IMR-90 (cell line): ENCODE data around the gene ABL2. TPM values are rescaled to one million over a fixed set of nuclear protein-coding genes. Genes with fewer than 3 reads are reported as not detected.

ENCODE experiments used
- ATAC-seq: fragments of 200-7000 bp; cut with Tn5 transposase; 2 replicates; pipeline ENCODE4 v1.9.1; 2020; ENCODE audit warnings: low read depth, mild to moderate bottlenecking, moderate library complexity
- BruUV-seq: library from RNA; stranded (reverse); fragments of 400-500 nt; replicated peaks from 2 replicates; lab custom pipeline; 2021; lab: Mats Ljungman, UMichigan
- CTCF ChIA-PET: fragments of 300-600 bp; formaldehyde crosslinking; extraction: SDS; loops from one replicate; lab custom pipeline; 2021; ENCODE audit warnings: antibody characterized with exemption; lab: Yijun Ruan, JAX
- POLR2A ChIA-PET: fragments of 300-600 bp; sonication (Branson Sonifier 250); formaldehyde crosslinking; loops from one replicate; lab custom pipeline; 2022; ENCODE audit warnings: antibody characterized with exemption; ENCODE audit not compliant: unreplicated experiment; lab: Charles Lee
- DNase-seq: peaks from one replicate; pipeline ENCODE4 v3.0.0; 2013
- H2AFZ ChIP-seq: replicated peaks from 2 replicates; pipeline ENCODE3; 2013; ENCODE audit warnings: low read length, mild to moderate bottlenecking; ENCODE audit not compliant: poor library complexity
- H2AK5ac ChIP-seq: 2 replicates; pipeline ENCODE4 v1.6.1; 2013; ENCODE audit warnings: low read depth, low read length, inconsistent platforms
- H2AK9ac ChIP-seq: replicated peaks from 2 replicates; pipeline ENCODE3; 2013; ENCODE audit warnings: mild to moderate bottlenecking, low read depth, low read length, moderate library complexity; ENCODE audit not compliant: poor library complexity
- H2BK120ac ChIP-seq: 2 replicates; pipeline ENCODE4 v1.6.1; 2013; ENCODE audit warnings: low read depth, low read length, inconsistent platforms
- H2BK15ac ChIP-seq: 3 replicates; pipeline ENCODE4 v1.6.1; 2013; ENCODE audit warnings: low read depth, low read length, inconsistent platforms
- H2BK20ac ChIP-seq: 2 replicates; pipeline ENCODE4 v1.6.1; 2013; ENCODE audit warnings: low read depth, mild to moderate bottlenecking, inconsistent platforms, low read length, moderate library complexity
- H2BK5ac ChIP-seq: 2 replicates; pipeline ENCODE4 v1.6.1; 2013; ENCODE audit warnings: mild to moderate bottlenecking, low read depth, low read length, inconsistent platforms; ENCODE audit not compliant: poor library complexity, severe bottlenecking
- H3K14ac ChIP-seq: replicated peaks from 2 replicates; pipeline ENCODE4 v1.6.1; 2013; ENCODE audit warnings: low read depth, low read length, inconsistent platforms
- H3K18ac ChIP-seq: 2 replicates; pipeline ENCODE4 v1.6.1; 2013; ENCODE audit warnings: low read depth, low read length, control low read depth
- H3K23ac ChIP-seq: 2 replicates; pipeline ENCODE4 v1.6.1; 2013; ENCODE audit warnings: low read depth, low read length, inconsistent platforms
- H3K27ac ChIP-seq: 2 replicates; pipeline ENCODE4 v1.5.1; 2013; ENCODE audit warnings: mild to moderate bottlenecking, control low read depth, low read length; ENCODE audit not compliant: insufficient read depth
- H3K27me3 ChIP-seq: 2 replicates; pipeline ENCODE4 v1.6.1; 2013; ENCODE audit warnings: low read length; ENCODE audit not compliant: control insufficient read depth, insufficient read depth
- H3K36me3 ChIP-seq: 2 replicates; pipeline ENCODE4 v1.6.1; 2013; ENCODE audit warnings: low read length, mixed read lengths; ENCODE audit not compliant: control insufficient read depth, insufficient read depth
- H3K4ac ChIP-seq: 2 replicates; pipeline ENCODE4 v1.6.1; 2013; ENCODE audit warnings: low read depth, low read length, inconsistent platforms
- H3K4me1 ChIP-seq: 2 replicates; pipeline ENCODE4 v1.6.1; 2013; ENCODE audit warnings: low read length, mixed read lengths; ENCODE audit not compliant: control insufficient read depth, insufficient read depth
- H3K4me2 ChIP-seq: 2 replicates; pipeline ENCODE4 v1.6.1; 2013; ENCODE audit warnings: low read depth, mild to moderate bottlenecking, control low read depth, low read length, moderate library complexity
- H3K4me3 ChIP-seq: 2 replicates; pipeline ENCODE4 v1.5.1; 2013; ENCODE audit warnings: low read depth, mild to moderate bottlenecking, control low read depth, low read length, moderate library complexity; ENCODE audit not compliant: insufficient read depth
- H3K56ac ChIP-seq: 2 replicates; pipeline ENCODE4 v1.6.1; 2013; ENCODE audit warnings: low read length, inconsistent platforms; ENCODE audit not compliant: insufficient read depth; ENCODE audit errors: extremely low read depth
- H3K79me1 ChIP-seq, 2 experiments: 2 replicates each; pipeline ENCODE4 v1.6.1; 2013; ENCODE audit warnings: low read length in 2 of 2, inconsistent platforms in 1 of 2, low read depth in 1 of 2
- H3K9ac ChIP-seq: 2 replicates; pipeline ENCODE4 v1.6.1; 2013; ENCODE audit warnings: low read depth, low read length, control low read depth
- H3K9me1 ChIP-seq: 2 replicates; pipeline ENCODE4 v1.6.1; 2013; ENCODE audit warnings: low read length, inconsistent platforms; ENCODE audit not compliant: insufficient read depth
- H3K9me3 ChIP-seq: 2 replicates; pipeline ENCODE4 v1.6.1; 2013; ENCODE audit warnings: low read length; ENCODE audit not compliant: control insufficient read depth, insufficient read depth
- H4K20me1 ChIP-seq: 2 replicates; pipeline ENCODE4 v1.6.1; 2013; ENCODE audit warnings: low read length, inconsistent platforms; ENCODE audit not compliant: insufficient read depth
- H4K5ac ChIP-seq: 2 replicates; pipeline ENCODE4 v1.6.1; 2013; ENCODE audit warnings: mild to moderate bottlenecking, low read depth, low read length, control low read depth
- H4K8ac ChIP-seq, 2 experiments: 2 replicates each; pipeline ENCODE4 v1.6.1; 2013; ENCODE audit warnings: low read depth in 2 of 2, low read length in 2 of 2, control low read depth in 1 of 2, inconsistent platforms in 1 of 2
- H4K91ac ChIP-seq: 2 replicates; pipeline ENCODE4 v1.6.1; 2013; ENCODE audit warnings: low read depth, low read length, inconsistent platforms; ENCODE audit not compliant: insufficient read depth
- BHLHE40 ChIP-seq: fragments of 150-350 bp; IDR thresholded peaks from 2 replicates; pipeline ENCODE4 v1.6.1; 2016; ENCODE audit warnings: mild to moderate bottlenecking, low read depth, low read length
- CEBPB ChIP-seq: IDR thresholded peaks from 2 replicates; pipeline ENCODE4 v1.6.1; 2012; ENCODE audit warnings: low read depth, low read length, improper control_type of control experiment
- CHD1 ChIP-seq: IDR thresholded peaks from 2 replicates; pipeline ENCODE4 v1.6.1; 2012; ENCODE audit warnings: low read depth, low read length, improper control_type of control experiment
- FOS ChIP-seq: fragments of 150-350 bp; IDR thresholded peaks from 2 replicates; pipeline ENCODE4 v1.6.1; 2016; ENCODE audit warnings: low read depth, low read length
- MAFK ChIP-seq: IDR thresholded peaks from 2 replicates; pipeline ENCODE4 v1.6.1; 2012; ENCODE audit warnings: low read depth, low read length, improper control_type of control experiment
- MAZ ChIP-seq: IDR thresholded peaks from 2 replicates; pipeline ENCODE4 v1.6.1; 2012; ENCODE audit warnings: low read depth, mild to moderate bottlenecking, low read length, improper control_type of control experiment, moderate library complexity, borderline replicate concordance
- MXI1 ChIP-seq: IDR thresholded peaks from 2 replicates; pipeline ENCODE4 v1.6.1; 2012; ENCODE audit warnings: low read depth, mild to moderate bottlenecking, low read length, moderate library complexity, borderline replicate concordance
- NFE2L2 ChIP-seq: fragments of 150-350 bp; IDR thresholded peaks from 2 replicates; pipeline ENCODE4 v1.6.1; 2016; ENCODE audit warnings: low read depth, mild to moderate bottlenecking, low read length
- POLR2A ChIP-seq: IDR thresholded peaks from 2 replicates; pipeline ENCODE4 v1.6.1; 2012; ENCODE audit warnings: mild to moderate bottlenecking, low read depth, low read length
- RAD21 ChIP-seq: IDR thresholded peaks from 2 replicates; pipeline ENCODE4 v1.6.1; 2012; ENCODE audit warnings: low read length, improper control_type of control experiment
- RCOR1 ChIP-seq: IDR thresholded peaks from 2 replicates; pipeline ENCODE4 v1.6.1; 2012; ENCODE audit warnings: mild to moderate bottlenecking, low read length, improper control_type of control experiment; ENCODE audit not compliant: insufficient replicate concordance
- RFX5 ChIP-seq: IDR thresholded peaks from 2 replicates; pipeline ENCODE4 v1.8.0; 2012; ENCODE audit warnings: low read depth, mild to moderate bottlenecking, low read length, moderate library complexity
- SMC3 ChIP-seq: fragments of 150-350 bp; IDR thresholded peaks from 2 replicates; pipeline ENCODE4 v1.6.1; 2016; ENCODE audit warnings: low read depth, mild to moderate bottlenecking, antibody characterized with exemption, low read length, moderate library complexity
- WGBS, 2 experiments: methylation state at CpG; one replicate each; pipeline versions ENCODE4 v1.1.5 to v1.1.7; 2013; ENCODE audit warnings: missing lambda C conversion rate in 2 of 2; ENCODE audit not compliant: insufficient read length in 1 of 2; ENCODE audit errors: extremely low coverage in 2 of 2; 5-methylcytosine and 5-hydroxymethylcytosine counted together
- dilution Hi-C: fragments of 300-500 bp; cut with HindIII; formaldehyde crosslinking; loops from one replicate; pipeline ENCODE4 v1.14.3; 2018; ENCODE audit warnings: low sequenced_read_pairs; ENCODE audit not compliant: unreplicated experiment
- in situ Hi-C: fragments of 300-500 bp; cut with MboI; formaldehyde crosslinking; loops from 3 replicates; pipeline ENCODE4 v1.14.3; 2019; ENCODE audit warnings: low sequenced_read_pairs, inconsistent platforms, mixed read lengths
- intact Hi-C: fragments of 100-400 bp; cut with micrococcal nuclease; formaldehyde crosslinking; loops from 2 replicates; pipeline ENCODE4 v1.10.0; 2022
- polyA plus RNA-seq, 3 experiments: library from polyadenylated mRNA; depleted of rRNA; stranded (reverse); fragments of >200 nt; gene quantifications; 2 replicates each; pipeline ENCODE4 v1.2.3, GENCODE V29; 2012; ENCODE audit warnings: low replicate concordance in 1 of 3
- total RNA-seq: library from RNA; depleted of rRNA; stranded (reverse); fragments of >200 nt; gene quantifications from 2 replicates; pipeline ENCODE4 v1.2.3, GENCODE V29; 2012
- TF ChIP-seq, protein P1 (sequence below): fragments of 150-350 bp; IDR thresholded peaks from 2 replicates; pipeline ENCODE4 v1.6.1; 2016; ENCODE audit warnings: low read depth, mild to moderate bottlenecking, low read length, moderate library complexity, borderline replicate concordance
- TF ChIP-seq, protein P2 (sequence below): fragments of 150-350 bp; IDR thresholded peaks from 2 replicates; pipeline ENCODE4 v1.6.1; 2017; ENCODE audit warnings: mild to moderate bottlenecking, antibody characterized with exemption, low read length, low read depth

Gene ABL2
- total and polyA plus RNA-seq, 2 of the 4 experiments (the other 2 are of a cell fraction), result 9.7 to 110 TPM

DNA sequence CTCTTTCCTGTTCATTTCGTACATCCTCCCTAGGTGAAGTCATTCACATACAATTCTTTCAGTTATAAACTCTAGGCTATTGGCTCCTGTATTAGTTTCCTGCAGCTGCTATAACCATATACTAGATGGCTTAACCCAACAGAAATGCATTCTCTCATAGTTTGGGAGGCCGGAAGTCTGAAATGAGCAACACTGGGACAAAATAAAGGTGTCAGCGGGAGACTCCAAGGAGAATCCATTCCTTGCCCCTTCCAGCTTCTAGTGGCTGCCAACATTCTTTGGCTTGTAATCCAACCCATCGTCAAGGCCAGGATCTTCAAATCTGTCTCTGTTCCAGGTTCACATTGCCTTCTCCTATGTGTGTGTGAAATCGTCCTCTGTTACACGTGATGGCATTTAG lies 76.3 kb downstream of the ABL2 start:
- H3K14ac ChIP-seq, result no peak overlapping the region; the same call in 1 of the 2 replicates
- H3K36me3 ChIP-seq, result peaks cover 2% of the 10 kb centered on the region
- no peak overlapping the region for H2BK20ac ChIP-seq
- no peak overlapping the region for H3K9ac ChIP-seq
- in situ Hi-C loops (no loop called here), intact Hi-C loops (no loop called here), dilution Hi-C loops (no loop called here)
- no TSS peak for BruUV-seq
- H3K18ac ChIP-seq, result no peak overlapping the region
- no peak overlapping the region for H3K4me3 ChIP-seq
- H4K8ac ChIP-seq, result no peak overlapping the region
- H3K27ac ChIP-seq, result no peak overlapping the region
- no peak overlapping the region for H3K4ac ChIP-seq
- no peak overlapping the region for H4K91ac ChIP-seq
- peaks cover 5 to 47% of the 10 kb centered on the region in 2 experiments for H3K79me1 ChIP-seq
- H3K27me3 ChIP-seq, result no peaks in the 10 kb centered on the region
- 83% methylated on average over 2 of the region's 6 CpGs; no CpG with 5 or more reads in 1 of the 2 experiments for WGBS, 2 experiments
- no peak overlapping the region for H4K5ac ChIP-seq
- no peak overlapping the region for H2AK5ac ChIP-seq
- H2AFZ ChIP-seq, result no peak overlapping the region
- no peak overlapping the region for H2BK15ac ChIP-seq
- no peak overlapping the region for H2BK120ac ChIP-seq
- DNase-seq, result peak; percentile 16
- CTCF ChIA-PET, result no interaction called here
- no peak overlapping the region for H3K4me2 ChIP-seq
- no peak overlapping the region for H2AK9ac ChIP-seq
- no peak for ATAC-seq
- no peak overlapping the region for H2BK5ac ChIP-seq
- TF ChIP-seq RFX5 (no peak), BHLHE40 (no peak), MXI1 (no peak), SMC3 (no peak), CHD1 (no peak), MAFK (no peak), POLR2A (no peak), RAD21 (no peak), NFE2L2 (no peak), CEBPB (no peak), FOS (no peak), MAZ (no peak), RCOR1 (no peak)
- TF ChIP-seq, protein P1, sequence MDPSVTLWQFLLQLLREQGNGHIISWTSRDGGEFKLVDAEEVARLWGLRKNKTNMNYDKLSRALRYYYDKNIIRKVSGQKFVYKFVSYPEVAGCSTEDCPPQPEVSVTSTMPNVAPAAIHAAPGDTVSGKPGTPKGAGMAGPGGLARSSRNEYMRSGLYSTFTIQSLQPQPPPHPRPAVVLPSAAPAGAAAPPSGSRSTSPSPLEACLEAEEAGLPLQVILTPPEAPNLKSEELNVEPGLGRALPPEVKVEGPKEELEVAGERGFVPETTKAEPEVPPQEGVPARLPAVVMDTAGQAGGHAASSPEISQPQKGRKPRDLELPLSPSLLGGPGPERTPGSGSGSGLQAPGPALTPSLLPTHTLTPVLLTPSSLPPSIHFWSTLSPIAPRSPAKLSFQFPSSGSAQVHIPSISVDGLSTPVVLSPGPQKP, result no peak
- TF ChIP-seq, protein P2, sequence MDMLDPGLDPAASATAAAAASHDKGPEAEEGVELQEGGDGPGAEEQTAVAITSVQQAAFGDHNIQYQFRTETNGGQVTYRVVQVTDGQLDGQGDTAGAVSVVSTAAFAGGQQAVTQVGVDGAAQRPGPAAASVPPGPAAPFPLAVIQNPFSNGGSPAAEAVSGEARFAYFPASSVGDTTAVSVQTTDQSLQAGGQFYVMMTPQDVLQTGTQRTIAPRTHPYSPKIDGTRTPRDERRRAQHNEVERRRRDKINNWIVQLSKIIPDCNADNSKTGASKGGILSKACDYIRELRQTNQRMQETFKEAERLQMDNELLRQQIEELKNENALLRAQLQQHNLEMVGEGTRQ, result no peak
- H3K23ac ChIP-seq, result no peak overlapping the region
- H3K9me1 ChIP-seq, result 0 out of 2 replicates have a peak, but pooled peaks cover 2% of the 10 kb centered on the region
- peaks cover 2% of the 10 kb centered on the region; the same call in 1 of the 2 replicates for H3K4me1 ChIP-seq
- no peaks in the 10 kb centered on the region for H4K20me1 ChIP-seq
- no peaks in the 10 kb centered on the region; the same call in 1 of the 2 replicates for H3K9me3 ChIP-seq
- POLR2A ChIA-PET, result no interaction called here
- H3K56ac ChIP-seq, result no peak overlapping the region
